Testis (tissue), 2 donors: ENCODE data around the gene TECR.

Experiments used
- CTCF ChIP-seq, 3 experiments: fragments of 450-650 bp in 2 of 3; fragments of 200-600 bp in 1 of 3; sonication (generic) in 1 of 3; IDR thresholded peaks; one replicate each; pipeline ENCODE4 v1.5.1; 2016 to 2019; ENCODE audit warnings: antibody characterized with exemption in 3 of 3, mild to moderate bottlenecking in 2 of 3, moderate library complexity in 1 of 3
- POLR2A ChIP-seq: fragments of 450-650 bp; IDR thresholded peaks from one replicate; pipeline ENCODE4 v1.6.1; 2017; ENCODE audit warnings: antibody characterized with exemption, mild to moderate bottlenecking, moderate library complexity

DNA sequence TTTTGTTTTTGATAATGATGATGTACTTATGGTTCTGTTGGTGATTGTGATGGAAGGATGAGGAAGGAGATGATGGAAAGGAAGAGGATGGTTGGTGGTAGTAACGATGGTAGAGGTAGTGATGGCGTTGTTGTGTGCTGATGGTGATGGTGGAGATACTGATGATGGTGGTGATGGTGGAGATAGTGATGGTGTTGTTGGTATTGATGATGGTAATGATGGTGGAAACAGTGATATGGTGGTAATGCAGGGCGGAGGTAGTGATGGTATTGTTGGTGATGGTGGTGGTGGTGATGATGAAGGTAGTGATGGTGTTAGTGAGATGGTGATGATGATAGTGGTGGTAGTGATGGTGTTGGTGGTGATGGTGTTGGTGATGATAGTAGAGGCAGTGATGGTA is 66.2 kb downstream of the TECR start:
- TF ChIP-seq POLR2A (no peak), CTCF (IDR thresholded peaks at IDR 0.05) (no peak)
